HG03045 (cell line): Measurements from ENCODE around the gene TMEM201.

Experiments
- ATAC-seq: cut with Tn5 transposase; IDR thresholded peaks from one replicate; pipeline ENCODE4 v1.9.1; 2021; ENCODE audit warnings: mild to moderate bottlenecking, moderate library complexity; ENCODE audit not compliant: unreplicated experiment

TMEM201 gene

GRCh38 chr1:9652379-9653209, 63.9 kb downstream of the TMEM201 start:
- ATAC-seq: peak; percentile 34

GRCh38 chr1:9653210-9653490, 64.4 kb downstream of the TMEM201 start:
- ATAC-seq: no peak

DNA sequence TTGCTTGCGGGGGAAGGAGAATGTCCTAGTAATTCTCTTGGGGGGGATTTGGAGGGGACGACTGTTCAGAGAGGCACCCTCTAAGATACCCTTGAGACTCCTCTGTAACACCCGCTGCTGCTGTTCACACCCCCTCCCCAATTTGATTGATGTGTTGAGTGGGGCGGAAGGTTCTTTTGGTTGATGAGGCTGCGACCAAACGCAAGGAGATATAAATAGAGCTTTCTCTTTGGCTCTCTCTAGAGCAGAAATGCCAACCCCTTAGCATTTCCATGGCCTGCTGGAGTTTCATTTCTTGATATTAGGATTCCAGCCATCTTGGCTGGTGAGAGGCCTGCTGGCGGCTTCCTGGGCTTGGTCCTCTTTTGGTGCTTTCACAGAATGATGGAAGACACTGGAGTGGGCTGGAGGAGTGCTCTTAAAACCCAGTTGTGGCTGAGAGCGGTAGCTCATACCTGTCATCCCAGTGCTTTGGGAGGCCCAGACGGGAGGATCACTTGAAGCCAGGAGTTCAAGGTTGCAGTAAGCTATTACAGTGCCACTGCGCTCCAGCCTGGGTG, 64.9 kb downstream of the TMEM201 start:
- no peak for ATAC-seq

DNA sequence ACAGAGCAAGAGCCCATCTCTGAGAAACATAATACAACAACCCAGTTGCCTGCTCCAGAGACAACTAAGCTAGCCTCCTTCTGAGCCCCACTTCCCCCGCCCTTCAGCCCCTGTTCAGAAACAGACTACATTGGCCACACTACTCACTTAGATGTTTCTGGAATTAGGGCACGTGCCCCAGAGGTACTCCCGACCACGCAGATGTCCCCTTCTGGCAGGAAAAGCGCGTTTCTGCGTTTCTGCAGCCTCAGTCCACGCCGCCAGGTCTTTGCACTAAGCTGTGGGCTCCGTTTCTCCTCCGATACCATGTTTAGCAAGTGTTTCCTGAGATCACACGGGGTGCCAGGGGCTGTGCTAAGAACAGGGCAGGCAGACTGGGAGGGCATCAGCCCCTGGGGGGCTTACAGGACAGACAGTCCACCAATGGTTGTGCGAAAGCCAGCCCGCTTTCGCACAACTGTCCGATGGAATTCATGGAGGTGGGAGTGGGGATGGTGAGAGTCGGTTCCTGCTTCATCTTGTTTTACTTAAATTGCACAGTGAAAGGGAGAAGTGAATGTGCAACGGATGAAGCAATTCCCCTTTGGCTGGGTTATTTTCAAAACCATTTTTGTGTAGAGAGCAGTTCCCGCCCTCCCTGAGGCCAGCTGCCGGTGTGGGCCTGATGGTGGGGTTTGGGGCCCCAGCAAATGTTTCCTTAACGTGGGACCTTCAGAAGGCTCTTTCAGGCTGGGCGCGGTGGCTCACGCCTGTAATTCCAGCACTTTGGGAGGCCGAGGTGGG, 65.5 kb downstream of the TMEM201 start:
- no peak for ATAC-seq

DNA sequence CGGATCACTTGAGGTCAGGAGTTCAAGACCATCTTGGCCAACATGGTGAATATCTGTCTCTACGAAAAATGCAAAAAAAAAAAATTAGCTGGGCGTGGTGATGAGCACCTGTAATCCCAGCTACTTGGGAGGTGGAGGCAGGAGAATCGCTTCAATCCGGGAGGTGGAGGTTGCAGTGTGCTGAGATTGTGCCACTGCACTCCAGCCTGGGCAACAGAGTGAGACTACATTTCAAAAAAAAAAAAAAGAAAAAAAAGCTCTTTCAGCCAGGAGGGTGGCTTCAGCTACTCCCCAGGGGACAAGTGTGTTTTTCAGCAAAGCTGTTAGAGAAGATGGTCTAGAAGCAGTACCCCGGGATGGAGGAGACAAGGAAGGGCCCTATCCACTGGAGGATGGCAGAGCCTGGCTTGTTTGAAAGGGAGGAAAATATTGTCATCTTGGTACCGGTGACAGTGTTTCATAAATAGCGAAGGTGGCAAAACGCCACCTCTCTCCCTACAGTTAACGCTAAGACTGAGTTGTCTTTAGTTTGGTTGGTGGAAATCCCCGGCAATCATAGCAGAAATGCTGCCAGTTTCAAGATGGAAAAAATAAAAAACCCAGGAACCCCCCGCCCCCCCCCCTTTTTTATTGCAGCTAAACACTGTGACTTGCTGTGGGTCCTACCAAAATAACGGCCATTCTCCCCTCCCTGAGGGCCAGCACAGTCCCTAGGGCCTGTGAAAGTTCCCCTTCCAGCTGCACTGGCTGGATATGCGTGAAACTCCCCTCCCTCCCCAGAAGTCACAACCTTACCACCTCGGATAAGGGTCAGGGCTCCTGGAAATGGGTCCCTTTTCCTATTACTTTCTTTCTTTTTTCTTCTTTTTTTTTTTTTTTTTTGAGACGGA, 66.4 kb downstream of the TMEM201 start:
- no peak for ATAC-seq

DNA sequence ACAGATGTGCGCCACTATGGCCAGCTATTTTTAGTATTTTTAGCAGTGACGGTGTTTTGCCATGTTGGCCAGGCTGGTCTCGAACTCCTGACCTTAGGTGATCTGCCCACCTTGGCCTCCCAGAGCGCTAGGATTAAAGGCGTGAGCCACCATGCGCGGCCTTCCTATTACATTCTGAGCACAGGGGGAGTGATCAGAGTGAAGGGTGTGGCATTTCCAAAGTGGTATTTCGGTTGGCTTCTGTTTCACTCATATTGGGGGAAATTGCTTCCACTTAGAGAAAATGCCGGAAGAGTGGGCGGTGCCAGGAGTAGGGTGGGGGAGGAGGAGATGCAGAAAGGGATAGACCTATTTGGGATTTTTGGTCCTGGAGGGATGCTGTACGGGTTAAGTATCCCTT, 67.1 kb downstream of the TMEM201 start:
- no peak for ATAC-seq

DNA sequence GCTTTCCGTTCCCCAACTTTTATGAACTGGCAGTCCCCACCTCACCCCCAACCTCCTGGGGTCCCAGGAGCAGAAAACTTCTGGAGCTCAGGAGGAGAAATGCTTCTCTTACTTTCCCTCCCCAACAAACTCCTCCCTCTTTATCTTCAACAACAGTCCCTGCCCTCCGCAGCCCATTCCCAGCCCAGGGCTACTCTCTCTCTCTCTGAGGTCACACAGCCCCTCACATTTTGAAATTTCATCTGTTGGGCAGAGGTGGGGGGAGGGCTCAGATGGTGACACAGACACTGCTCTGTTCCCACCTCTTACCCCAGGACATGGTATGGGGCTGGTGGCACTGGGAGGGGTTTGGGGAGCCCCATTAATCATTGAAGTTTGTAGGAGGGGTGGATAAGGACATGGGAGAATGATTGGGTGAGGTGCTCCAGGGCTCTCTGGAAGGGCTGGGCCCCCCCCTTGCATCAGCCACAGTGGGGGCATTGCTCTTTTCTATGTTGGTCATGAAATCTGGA, 68.9 kb downstream of the TMEM201 start:
- ATAC-seq: no peak

GRCh38 chr1:9658199-9658598, 69.5 kb downstream of the TMEM201 start:
- no peak for ATAC-seq

DNA sequence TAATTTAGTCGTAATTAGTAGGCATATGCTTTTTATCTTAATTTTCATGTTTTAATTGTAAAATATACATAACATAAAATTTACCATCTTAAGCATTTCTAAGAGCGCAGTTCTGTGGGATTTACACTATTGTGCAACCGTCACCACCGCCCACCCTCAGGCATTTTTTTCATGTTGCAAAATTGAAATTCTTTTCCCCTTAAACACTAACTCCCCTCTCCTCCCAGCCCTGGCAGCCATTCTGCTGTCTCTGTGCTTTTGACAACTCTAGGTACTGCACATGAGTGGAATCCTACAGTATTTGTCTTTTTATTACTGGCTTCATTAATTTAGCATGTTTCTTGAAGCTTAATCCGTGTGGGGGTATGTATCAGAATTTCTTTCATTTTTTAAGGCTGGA, 70.6 kb downstream of the TMEM201 start:
- ATAC-seq: no peak

- no peak for ATAC-seq
Measured at GRCh38 chr1:9663257-9663656, 74.5 kb downstream of the TMEM201 start.
